Endothelial cell of umbilical vein (primary cell): Measurements from ENCODE around the gene VEPH1.

Experiments used
- EZH2 ChIP-seq: IDR thresholded peaks from 2 replicates; pipeline ENCODE4 v1.6.1; 2012; ENCODE audit warnings: borderline replicate concordance, low read depth, mild to moderate bottlenecking, moderate library complexity, low read length, inconsistent platforms; ENCODE audit not compliant: severe bottlenecking
- POLR2A ChIP-seq: IDR thresholded peaks from 2 replicates; pipeline ENCODE4 v1.6.1; 2012; ENCODE audit warnings: low read depth, mild to moderate bottlenecking, control low read depth, low read length
- POLR2AphosphoS5 ChIP-seq: IDR thresholded peaks from 2 replicates; pipeline ENCODE4 v1.6.1; 2012; ENCODE audit warnings: low read depth, mild to moderate bottlenecking, control low read depth, low read length, moderate library complexity; ENCODE audit not compliant: insufficient read depth
- TF ChIP-seq, protein P1 (sequence below), 2 donors: IDR thresholded peaks; 1 replicate in 1 of 2; 2 replicates in 1 of 2; pipeline ENCODE4 v1.5.1; 2011; ENCODE audit warnings: low read length in 2 of 2, mild to moderate bottlenecking in 2 of 2, moderate library complexity in 2 of 2, control low read depth in 1 of 2, inconsistent platforms in 1 of 2, low read depth in 1 of 2; ENCODE audit not compliant: insufficient read depth in 1 of 2; ENCODE audit errors: extremely low read depth in 1 of 2

- TF ChIP-seq, protein P1, sequence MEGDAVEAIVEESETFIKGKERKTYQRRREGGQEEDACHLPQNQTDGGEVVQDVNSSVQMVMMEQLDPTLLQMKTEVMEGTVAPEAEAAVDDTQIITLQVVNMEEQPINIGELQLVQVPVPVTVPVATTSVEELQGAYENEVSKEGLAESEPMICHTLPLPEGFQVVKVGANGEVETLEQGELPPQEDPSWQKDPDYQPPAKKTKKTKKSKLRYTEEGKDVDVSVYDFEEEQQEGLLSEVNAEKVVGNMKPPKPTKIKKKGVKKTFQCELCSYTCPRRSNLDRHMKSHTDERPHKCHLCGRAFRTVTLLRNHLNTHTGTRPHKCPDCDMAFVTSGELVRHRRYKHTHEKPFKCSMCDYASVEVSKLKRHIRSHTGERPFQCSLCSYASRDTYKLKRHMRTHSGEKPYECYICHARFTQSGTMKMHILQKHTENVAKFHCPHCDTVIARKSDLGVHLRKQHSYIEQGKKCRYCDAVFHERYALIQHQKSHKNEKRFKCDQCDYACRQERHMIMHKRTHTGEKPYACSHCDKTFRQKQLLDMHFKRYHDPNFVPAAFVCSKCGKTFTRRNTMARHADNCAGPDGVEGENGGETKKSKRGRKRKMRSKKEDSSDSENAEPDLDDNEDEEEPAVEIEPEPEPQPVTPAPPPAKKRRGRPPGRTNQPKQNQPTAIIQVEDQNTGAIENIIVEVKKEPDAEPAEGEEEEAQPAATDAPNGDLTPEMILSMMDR (IDR thresholded peaks at IDR 0.05; ENCODE audit: extremely low read depth in 1 of 2, insufficient read depth in 1 of 2, low read depth in 1 of 2, low read length in 2 of 2): no peak
- TF ChIP-seq POLR2A (no peak), EZH2 (no peak), POLR2AphosphoS5 (peak; percentile 44)
These were observed 31.5 kb upstream of the VEPH1 start for GRCh38 chr3:157534725-157535161.
